ENCODE measurements around the gene TAMALIN. TPM values are rescaled to one million over a fixed set of nuclear protein-coding genes. Genes with fewer than 3 reads are reported as not detected.

TAMALIN gene
- total and polyA plus RNA-seq, 2 of the 4 experiments (the other 2 are of a cell fraction) = 2.7 to 5.3 TPM

DNA sequence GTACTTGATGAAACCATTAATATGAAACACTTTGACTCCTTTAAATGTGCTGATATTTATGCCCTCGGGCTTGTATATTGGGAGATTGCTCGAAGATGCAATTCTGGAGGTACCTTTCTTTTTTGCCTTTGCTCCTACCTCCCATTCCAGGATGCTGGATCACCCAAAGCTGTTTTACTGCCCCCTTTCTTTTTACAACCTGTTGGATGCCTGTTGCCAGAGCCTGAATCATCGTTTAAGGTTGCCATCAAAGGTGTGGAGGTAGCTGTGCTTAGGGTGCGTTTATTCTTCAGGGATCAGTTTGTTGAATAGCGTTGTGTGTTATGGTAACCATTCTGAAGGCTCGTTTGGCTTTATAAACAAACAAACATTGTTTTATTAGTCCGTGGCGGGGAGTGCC is 19.9 kb upstream of the TAMALIN start:
- peaks cover 32% of the 10 kb centered on the region for H3K36me3 ChIP-seq (ENCODE audit: control insufficient read depth, insufficient read depth, low read length)
- ATAC-seq (ENCODE audit: low read depth) = no peak
- H3K27me3 ChIP-seq (ENCODE audit: control insufficient read depth, insufficient read depth, low read length) = no peaks in the 10 kb centered on the region
- no peak overlapping the region for H4K8ac ChIP-seq (ENCODE audit: low read depth in 2 of 2, low read length in 2 of 2)
- no peak overlapping the region for H3K4ac ChIP-seq (ENCODE audit: low read depth, low read length)
- H2AK5ac ChIP-seq (ENCODE audit: low read depth, low read length) = no peak overlapping the region
- BruUV-seq (replicated peaks) = no TSS peak
- H2BK15ac ChIP-seq (ENCODE audit: low read depth, low read length) = no peak overlapping the region
- no peak overlapping the region for H2BK120ac ChIP-seq (ENCODE audit: low read depth, low read length)
- H3K79me1 ChIP-seq (ENCODE audit: low read depth in 1 of 2, low read length in 2 of 2) = peaks cover 0 to 6% of the 10 kb centered on the region in 2 experiments; a peak in 1 of 4 replicates
- dilution Hi-C loops (cut with HindIII; ENCODE audit: low sequenced_read_pairs, unreplicated experiment) (no loop called here), in situ Hi-C loops (cut with MboI; ENCODE audit: low sequenced_read_pairs) (no loop called here), intact Hi-C loops (cut with micrococcal nuclease) (no loop called here)
- peaks cover 6% of the 10 kb centered on the region; the same call in 1 of the 2 replicates for H3K9me1 ChIP-seq (ENCODE audit: insufficient read depth, low read length)
- H4K20me1 ChIP-seq (ENCODE audit: insufficient read depth, low read length) = no peaks in the 10 kb centered on the region
- TF ChIP-seq RFX5 (IDR thresholded peaks at IDR 0.05; ENCODE audit: low read depth, low read length) (no peak), POLR2A (IDR thresholded peaks at IDR 0.05; ENCODE audit: low read depth, low read length) (no peak), MAZ (IDR thresholded peaks at IDR 0.05; ENCODE audit: borderline replicate concordance, low read depth, low read length) (no peak), CEBPB (IDR thresholded peaks at IDR 0.05; ENCODE audit: low read depth, low read length) (no peak), ELK1 (IDR thresholded peaks at IDR 0.05; ENCODE audit: borderline replicate concordance, low read depth, low read length) (no peak), MAFK (IDR thresholded peaks at IDR 0.05; ENCODE audit: low read depth, low read length) (no peak), MXI1 (IDR thresholded peaks at IDR 0.05; ENCODE audit: borderline replicate concordance, low read depth, low read length) (no peak), CTCF (conservative IDR thresholded peaks at IDR 0.05; ENCODE audit: low read depth, low read length) (no peak), SMC3 (IDR thresholded peaks at IDR 0.05; ENCODE audit: low read depth, low read length) (no peak), FOS (IDR thresholded peaks at IDR 0.05; ENCODE audit: low read depth, low read length) (no peak), NFE2L2 (IDR thresholded peaks at IDR 0.05; ENCODE audit: low read depth, low read length) (no peak), BHLHE40 (IDR thresholded peaks at IDR 0.05; ENCODE audit: low read depth, low read length) (no peak), CHD1 (IDR thresholded peaks at IDR 0.05; ENCODE audit: low read depth, low read length) (no peak), RCOR1 (IDR thresholded peaks at IDR 0.05; ENCODE audit: insufficient replicate concordance, low read length) (no peak), RAD21 (IDR thresholded peaks at IDR 0.05; ENCODE audit: low read length) (no peak)
- TF ChIP-seq, protein P1, sequence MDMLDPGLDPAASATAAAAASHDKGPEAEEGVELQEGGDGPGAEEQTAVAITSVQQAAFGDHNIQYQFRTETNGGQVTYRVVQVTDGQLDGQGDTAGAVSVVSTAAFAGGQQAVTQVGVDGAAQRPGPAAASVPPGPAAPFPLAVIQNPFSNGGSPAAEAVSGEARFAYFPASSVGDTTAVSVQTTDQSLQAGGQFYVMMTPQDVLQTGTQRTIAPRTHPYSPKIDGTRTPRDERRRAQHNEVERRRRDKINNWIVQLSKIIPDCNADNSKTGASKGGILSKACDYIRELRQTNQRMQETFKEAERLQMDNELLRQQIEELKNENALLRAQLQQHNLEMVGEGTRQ (IDR thresholded peaks at IDR 0.05; ENCODE audit: low read depth, low read length) = no peak
- H3K56ac ChIP-seq (ENCODE audit: extremely low read depth, insufficient read depth, low read length) = no peak overlapping the region
- no peak overlapping the region for H3K14ac ChIP-seq (replicated peaks; ENCODE audit: low read depth, low read length)
- ChIA-PET POLR2A (ENCODE audit: unreplicated experiment) (no interaction called here), CTCF (interaction anchor here (1.1 kb wide), 1 partner anchor 64 kb away, joined by 3 read pairs; no protein-coding TSS in a partner anchor)
- no peak overlapping the region for H4K5ac ChIP-seq (ENCODE audit: low read depth, low read length)
- no peak overlapping the region for H3K23ac ChIP-seq (ENCODE audit: low read depth, low read length)
- no peak overlapping the region for H3K18ac ChIP-seq (ENCODE audit: low read depth, low read length)
- H2AK9ac ChIP-seq (replicated peaks; ENCODE audit: low read depth, low read length, poor library complexity) = no peak overlapping the region
- H2AFZ ChIP-seq (replicated peaks; ENCODE audit: low read length, poor library complexity) = no peak overlapping the region
- no peak overlapping the region for H3K4me2 ChIP-seq (ENCODE audit: low read depth, low read length)
- no peak overlapping the region for H2BK5ac ChIP-seq (ENCODE audit: low read depth, low read length, poor library complexity, severe bottlenecking)
- DNase-seq = no peak
- H3K4me1 ChIP-seq (ENCODE audit: control insufficient read depth, insufficient read depth, low read length) = no peaks in the 10 kb centered on the region
- H3K4me3 ChIP-seq (ENCODE audit: insufficient read depth, low read depth, low read length) = no peak overlapping the region
- no peak overlapping the region for H3K9ac ChIP-seq (ENCODE audit: low read depth, low read length)
- no peak overlapping the region for H4K91ac ChIP-seq (ENCODE audit: insufficient read depth, low read depth, low read length)
- H2BK20ac ChIP-seq (ENCODE audit: low read depth, low read length) = no peak overlapping the region
- H3K9me3 ChIP-seq (ENCODE audit: control insufficient read depth, insufficient read depth, low read length) = no peaks in the 10 kb centered on the region
- no peak overlapping the region for H3K27ac ChIP-seq (ENCODE audit: insufficient read depth, low read length)
- 100% methylated on average over 1 of the region's 8 CpGs; no CpG with 5 or more reads in 1 of the 2 experiments for WGBS, 2 experiments (ENCODE audit: extremely low coverage in 2 of 2, insufficient read length in 1 of 2)
